Measurements from ENCODE around the gene EIF2AK2.

EIF2AK2 gene

GRCh38 chr2:37171624-37171950 lies 14.8 kb upstream of the EIF2AK2 start:
- DNase-seq (ENCODE audit: low spot score) = no peak

- DNase-seq (ENCODE audit: low spot score) = peak; percentile 30
Measured at GRCh38 chr2:37168217-37168981, 11.6 kb upstream of the EIF2AK2 start.

- DNase-seq (ENCODE audit: low spot score) = no peak
Measured at GRCh38 chr2:37167636-37168180, 10.9 kb upstream of the EIF2AK2 start.

- no peak for DNase-seq (ENCODE audit: low spot score)
Measured at GRCh38 chr2:37164757-37165156, 8.0 kb upstream of the EIF2AK2 start.

- peak; percentile 40 for DNase-seq (ENCODE audit: low spot score)
Measured at GRCh38 chr2:37156071-37156856, 516 bp downstream of the EIF2AK2 start.

- no peak for DNase-seq (ENCODE audit: low spot score)
Measured at GRCh38 chr2:37154785-37155184, 2.0 kb downstream of the EIF2AK2 start.

- DNase-seq (ENCODE audit: low spot score) = no peak
Measured at GRCh38 chr2:37153224-37153623, 3.6 kb downstream of the EIF2AK2 start.

GRCh38 chr2:37149626-37150322 lies 7.0 kb downstream of the EIF2AK2 start:
- no peak for DNase-seq (ENCODE audit: low spot score)

- DNase-seq (ENCODE audit: low spot score) = no peak
Measured at GRCh38 chr2:37148325-37148724, 8.5 kb downstream of the EIF2AK2 start.

- no peak for DNase-seq (ENCODE audit: low spot score)
Measured at GRCh38 chr2:37146062-37146461, 10.7 kb downstream of the EIF2AK2 start.

- no peak for DNase-seq (ENCODE audit: low spot score)
Measured at GRCh38 chr2:37143974-37144373, 12.8 kb downstream of the EIF2AK2 start.

- DNase-seq (ENCODE audit: low spot score) = no peak
Measured at GRCh38 chr2:37142546-37142945, 14.2 kb downstream of the EIF2AK2 start.

GRCh38 chr2:37132914-37133313 lies 23.9 kb downstream of the EIF2AK2 start:
- no peak for DNase-seq (ENCODE audit: low spot score)

- DNase-seq (ENCODE audit: low spot score) = no peak
Measured at GRCh38 chr2:37125416-37125815, 31.4 kb downstream of the EIF2AK2 start.

GRCh38 chr2:37119157-37119556 lies 37.6 kb downstream of the EIF2AK2 start:
- DNase-seq (ENCODE audit: low spot score) = no peak

GRCh38 chr2:37117566-37117965 lies 39.2 kb downstream of the EIF2AK2 start:
- DNase-seq (ENCODE audit: low spot score) = no peak

GRCh38 chr2:37111958-37112357 lies 44.8 kb downstream of the EIF2AK2 start:
- DNase-seq (ENCODE audit: low spot score) = no peak

GRCh38 chr2:37110306-37111212 lies 46.2 kb downstream of the EIF2AK2 start:
- DNase-seq (ENCODE audit: low spot score) = no peak

GRCh38 chr2:37109523-37109922 lies 47.3 kb downstream of the EIF2AK2 start:
- no peak for DNase-seq (ENCODE audit: low spot score)

- DNase-seq (ENCODE audit: low spot score) = no peak
Measured at GRCh38 chr2:37105150-37105549, 51.6 kb downstream of the EIF2AK2 start.

GRCh38 chr2:37104178-37104577 lies 52.6 kb downstream of the EIF2AK2 start:
- no peak for DNase-seq (ENCODE audit: low spot score)

GRCh38 chr2:37102588-37102987 lies 54.2 kb downstream of the EIF2AK2 start:
- DNase-seq (ENCODE audit: low spot score) = no peak
